Fibroblast of the aortic adventitia (primary cell): Measurements from ENCODE around the gene NFAM1. TPM values are rescaled to one million over a fixed set of nuclear protein-coding genes. Genes with fewer than 3 reads are reported as not detected.

ENCODE experiments used
- DNase-seq: peaks from one replicate; pipeline ENCODE4 v3.0.0-alpha.2; 2010; ENCODE audit warnings: low read depth
- H3K4me3 ChIP-seq: 2 replicates; pipeline ENCODE4 v1.5.1; 2011; ENCODE audit warnings: low read depth, mild to moderate bottlenecking, control low read depth, low read length, moderate library complexity
- total RNA-seq: library from RNA; depleted of rRNA; stranded (reverse); fragments of >200 nt; gene quantifications from 2 replicates; pipeline ENCODE4 v1.2.3, GENCODE V29; 2012; ENCODE audit warnings: low replicate concordance
- TF ChIP-seq, protein P1 (sequence below): IDR thresholded peaks from 2 replicates; pipeline ENCODE4 v1.5.1; 2011; ENCODE audit warnings: mild to moderate bottlenecking, low read length, control low read depth, inconsistent platforms; ENCODE audit not compliant: insufficient read depth

NFAM1 gene
- total RNA-seq, 1 donor, result not detected

GRCh38 chr22:42451499-42452145 is 19.4 kb upstream of the NFAM1 start:
- no peak for DNase-seq
- no peak overlapping the region for H3K4me3 ChIP-seq
- TF ChIP-seq, protein P1, sequence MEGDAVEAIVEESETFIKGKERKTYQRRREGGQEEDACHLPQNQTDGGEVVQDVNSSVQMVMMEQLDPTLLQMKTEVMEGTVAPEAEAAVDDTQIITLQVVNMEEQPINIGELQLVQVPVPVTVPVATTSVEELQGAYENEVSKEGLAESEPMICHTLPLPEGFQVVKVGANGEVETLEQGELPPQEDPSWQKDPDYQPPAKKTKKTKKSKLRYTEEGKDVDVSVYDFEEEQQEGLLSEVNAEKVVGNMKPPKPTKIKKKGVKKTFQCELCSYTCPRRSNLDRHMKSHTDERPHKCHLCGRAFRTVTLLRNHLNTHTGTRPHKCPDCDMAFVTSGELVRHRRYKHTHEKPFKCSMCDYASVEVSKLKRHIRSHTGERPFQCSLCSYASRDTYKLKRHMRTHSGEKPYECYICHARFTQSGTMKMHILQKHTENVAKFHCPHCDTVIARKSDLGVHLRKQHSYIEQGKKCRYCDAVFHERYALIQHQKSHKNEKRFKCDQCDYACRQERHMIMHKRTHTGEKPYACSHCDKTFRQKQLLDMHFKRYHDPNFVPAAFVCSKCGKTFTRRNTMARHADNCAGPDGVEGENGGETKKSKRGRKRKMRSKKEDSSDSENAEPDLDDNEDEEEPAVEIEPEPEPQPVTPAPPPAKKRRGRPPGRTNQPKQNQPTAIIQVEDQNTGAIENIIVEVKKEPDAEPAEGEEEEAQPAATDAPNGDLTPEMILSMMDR, result no peak

DNA sequence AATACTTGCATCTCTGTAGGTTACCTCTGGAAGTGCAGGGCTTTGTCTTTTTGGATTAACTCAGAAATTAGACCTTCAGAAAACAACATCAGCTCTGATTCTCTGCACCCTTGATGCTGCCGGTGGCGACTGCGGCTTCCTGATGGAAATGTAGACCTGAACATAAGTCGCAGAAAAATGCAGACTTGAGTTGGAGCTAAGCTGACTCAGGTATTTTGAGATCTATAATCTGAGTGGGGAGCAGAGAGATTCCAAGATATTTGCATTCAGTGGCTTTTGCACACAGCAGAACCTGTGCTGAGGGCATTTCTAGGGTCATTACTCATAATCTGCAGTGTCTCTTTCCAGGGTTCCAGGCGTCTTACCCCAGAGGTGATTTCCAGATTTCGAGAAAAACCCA is 18.7 kb upstream of the NFAM1 start:
- DNase-seq, result no peak
- H3K4me3 ChIP-seq, result no peak overlapping the region
- TF ChIP-seq, protein P1, result no peak

- DNase-seq, result no peak
- H3K4me3 ChIP-seq, result no peak overlapping the region
- TF ChIP-seq, protein P1, result no peak
Measured at GRCh38 chr22:42446151-42446550, 13.9 kb upstream of the NFAM1 start.

DNA sequence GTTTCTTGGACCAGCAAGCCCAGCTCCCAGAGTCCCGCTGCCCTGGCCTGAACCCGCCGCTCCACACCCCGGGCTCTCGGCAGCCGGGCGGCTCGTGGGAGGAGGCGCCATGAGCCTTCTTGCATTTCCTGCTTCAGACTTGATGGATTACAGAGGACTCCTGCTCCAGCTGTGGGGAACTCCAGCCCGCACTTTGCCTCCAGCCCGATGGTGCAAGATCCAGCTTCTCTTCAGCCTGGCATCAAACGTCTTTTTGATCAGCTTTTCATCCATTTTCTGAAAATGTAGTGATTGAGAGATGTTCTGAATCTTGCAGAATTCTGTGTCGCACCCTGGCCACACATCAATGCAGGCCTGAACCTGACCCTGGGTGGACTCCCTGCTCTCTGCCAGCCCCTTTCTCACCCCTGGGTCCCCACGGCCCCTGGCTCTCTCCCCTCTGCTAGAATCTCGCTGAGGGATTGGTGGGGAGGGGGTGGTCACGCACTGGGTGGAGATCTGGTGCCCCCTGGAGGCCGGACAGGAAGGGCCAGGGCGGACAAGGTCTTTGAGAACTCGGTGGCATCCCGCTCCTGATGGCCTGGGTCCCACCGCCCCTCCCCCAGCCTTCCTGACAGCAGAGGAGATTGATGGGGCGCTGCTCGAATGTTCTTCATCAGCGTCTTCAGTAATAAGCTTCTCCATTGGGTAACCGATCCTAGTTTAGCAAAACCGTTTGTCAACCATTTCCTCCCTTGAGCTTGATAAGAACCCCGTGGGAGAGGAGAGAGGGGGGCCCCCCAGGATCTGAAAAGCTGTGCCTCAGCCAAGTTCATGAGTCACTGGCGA is 12.1 kb upstream of the NFAM1 start:
- peak overlapping the region; percentile 49 for H3K4me3 ChIP-seq
- peak; percentile 95 for DNase-seq
- TF ChIP-seq, protein P1, result peak; percentile 67

GRCh38 chr22:42443240-42444076 is 11.3 kb upstream of the NFAM1 start:
- no peak overlapping the region for H3K4me3 ChIP-seq
- no peak for DNase-seq
- TF ChIP-seq, protein P1, result no peak

GRCh38 chr22:42442748-42443147 is 10.5 kb upstream of the NFAM1 start:
- no peak for DNase-seq
- TF ChIP-seq, protein P1, result no peak
- H3K4me3 ChIP-seq, result no peak overlapping the region
